Loucy (cell line): ENCODE measurements around the gene MRLN.
"Not testable (repeated sequence)": the region's sequence is repeated elsewhere in the genome, so short reads cannot be mapped to it uniquely, and the experiment has no call there.

Source experiments
- EZH2phosphoT487 ChIP-seq: fragments of 200-600 bp; IDR thresholded peaks from 2 replicates; pipeline ENCODE4 v1.6.1; 2018; ENCODE audit warnings: antibody characterized with exemption, mild to moderate bottlenecking, moderate library complexity, borderline replicate concordance
- TF ChIP-seq, protein P1 (sequence below): fragments of 200-600 bp; sonication (generic); conservative IDR thresholded peaks from 2 replicates; pipeline ENCODE4 v1.5.1; 2014; ENCODE audit warnings: mild to moderate bottlenecking, antibody characterized with exemption, low read length

- TF ChIP-seq, protein P1, sequence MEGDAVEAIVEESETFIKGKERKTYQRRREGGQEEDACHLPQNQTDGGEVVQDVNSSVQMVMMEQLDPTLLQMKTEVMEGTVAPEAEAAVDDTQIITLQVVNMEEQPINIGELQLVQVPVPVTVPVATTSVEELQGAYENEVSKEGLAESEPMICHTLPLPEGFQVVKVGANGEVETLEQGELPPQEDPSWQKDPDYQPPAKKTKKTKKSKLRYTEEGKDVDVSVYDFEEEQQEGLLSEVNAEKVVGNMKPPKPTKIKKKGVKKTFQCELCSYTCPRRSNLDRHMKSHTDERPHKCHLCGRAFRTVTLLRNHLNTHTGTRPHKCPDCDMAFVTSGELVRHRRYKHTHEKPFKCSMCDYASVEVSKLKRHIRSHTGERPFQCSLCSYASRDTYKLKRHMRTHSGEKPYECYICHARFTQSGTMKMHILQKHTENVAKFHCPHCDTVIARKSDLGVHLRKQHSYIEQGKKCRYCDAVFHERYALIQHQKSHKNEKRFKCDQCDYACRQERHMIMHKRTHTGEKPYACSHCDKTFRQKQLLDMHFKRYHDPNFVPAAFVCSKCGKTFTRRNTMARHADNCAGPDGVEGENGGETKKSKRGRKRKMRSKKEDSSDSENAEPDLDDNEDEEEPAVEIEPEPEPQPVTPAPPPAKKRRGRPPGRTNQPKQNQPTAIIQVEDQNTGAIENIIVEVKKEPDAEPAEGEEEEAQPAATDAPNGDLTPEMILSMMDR = not testable (repeated sequence)
- not testable (repeated sequence) for TF ChIP-seq EZH2phosphoT487
These were observed 33.8 kb upstream of the MRLN start for GRCh38 chr10:59787032-59787431.
